ENCODE data around the gene JCAD.

JCAD gene

GRCh38 chr10:30099101-30099500 lies 39.7 kb upstream of the JCAD start:
- Histone ChIP-seq H3K4me3 (replicated peaks; ENCODE audit: insufficient read depth, low read length) (no peak overlapping the region), H3K27me3 (ENCODE audit: insufficient read depth, poor library complexity, severe bottlenecking) (no peaks in the 10 kb centered on the region), H3K27ac (replicated peaks) (no peak overlapping the region)
- DNase-seq (ENCODE audit: low read depth in 1 of 2, low spot score in 1 of 2), result no peak
- TF ChIP-seq GABPA (IDR thresholded peaks at IDR 0.05; ENCODE audit: low read depth) (no peak), SPI1 (IDR thresholded peaks at IDR 0.05; ENCODE audit: borderline replicate concordance, low read depth) (no peak), POLR2AphosphoS5 (IDR thresholded peaks at IDR 0.05; ENCODE audit: low read depth) (no peak), CTCF (IDR thresholded peaks at IDR 0.05; ENCODE audit: insufficient read depth, low read length) (no peak), REST (IDR thresholded peaks at IDR 0.05; ENCODE audit: insufficient replicate concordance, low read depth) (no peak)

GRCh38 chr10:30098629-30099028 lies 39.2 kb upstream of the JCAD start:
- TF ChIP-seq CTCF (IDR thresholded peaks at IDR 0.05; ENCODE audit: insufficient read depth, low read length) (no peak), REST (IDR thresholded peaks at IDR 0.05; ENCODE audit: insufficient replicate concordance, low read depth) (no peak), SPI1 (IDR thresholded peaks at IDR 0.05; ENCODE audit: borderline replicate concordance, low read depth) (no peak), POLR2AphosphoS5 (IDR thresholded peaks at IDR 0.05; ENCODE audit: low read depth) (no peak), GABPA (IDR thresholded peaks at IDR 0.05; ENCODE audit: low read depth) (no peak)
- Histone ChIP-seq H3K4me3 (replicated peaks; ENCODE audit: insufficient read depth, low read length) (no peak overlapping the region), H3K27ac (replicated peaks) (no peak overlapping the region), H3K27me3 (ENCODE audit: insufficient read depth, poor library complexity, severe bottlenecking) (no peaks in the 10 kb centered on the region)
- DNase-seq (ENCODE audit: low read depth in 1 of 2, low spot score in 1 of 2), result no peak

GRCh38 chr10:30096564-30096963 lies 37.2 kb upstream of the JCAD start:
- Histone ChIP-seq H3K27me3 (ENCODE audit: insufficient read depth, poor library complexity, severe bottlenecking) (no peaks in the 10 kb centered on the region), H3K4me3 (replicated peaks; ENCODE audit: insufficient read depth, low read length) (no peak overlapping the region), H3K27ac (replicated peaks) (no peak overlapping the region)
- TF ChIP-seq REST (IDR thresholded peaks at IDR 0.05; ENCODE audit: insufficient replicate concordance, low read depth) (no peak), SPI1 (IDR thresholded peaks at IDR 0.05; ENCODE audit: borderline replicate concordance, low read depth) (no peak), GABPA (IDR thresholded peaks at IDR 0.05; ENCODE audit: low read depth) (no peak), CTCF (IDR thresholded peaks at IDR 0.05; ENCODE audit: insufficient read depth, low read length) (no peak), POLR2AphosphoS5 (IDR thresholded peaks at IDR 0.05; ENCODE audit: low read depth) (no peak)
- DNase-seq (ENCODE audit: low read depth in 1 of 2, low spot score in 1 of 2), result no peak
